Heart left ventricle (tissue), 16 donors: Measurements from ENCODE around the gene PKN2. TPM values are rescaled to one million over a fixed set of nuclear protein-coding genes. Genes with fewer than 3 reads are reported as not detected.

ENCODE experiments used
- ATAC-seq, 4 donors: fragments of 200-7000 bp; cut with Tn5 transposase; one replicate each; pipeline ENCODE4 v1.9.1; 2020 to 2022; ENCODE audit warnings: moderate library complexity in 4 of 4, mild to moderate bottlenecking in 3 of 4, moderate number of reproducible peaks in 1 of 4
- DNase-seq, 5 donors: peaks; one replicate each; pipeline ENCODE4 v3.0.0-alpha.2; 2020
- H3K27ac ChIP-seq, 12 donors: fragments of 200-600 bp; sonication (generic) in 4 of 12; one replicate each; pipeline versions ENCODE4 v1.5.0 to v1.8.0; 2016 to 2022; ENCODE audit warnings: mild to moderate bottlenecking in 2 of 12
- H3K27me3 ChIP-seq, 9 donors: fragments of 200-600 bp; sonication (generic) in 2 of 9; one replicate each; pipeline versions ENCODE4 v1.5.1 to v1.8.0; 2016 to 2022; ENCODE audit warnings: mild to moderate bottlenecking in 3 of 9
- H3K36me3 ChIP-seq, 9 donors: fragments of 200-600 bp; sonication (generic) in 2 of 9; one replicate each; pipeline versions ENCODE4 v1.5.0 to v1.8.0; 2018 to 2022; ENCODE audit warnings: mild to moderate bottlenecking in 2 of 9
- H3K4me1 ChIP-seq, 12 donors: fragments of 200-600 bp; sonication (generic) in 4 of 12; one replicate each; pipeline versions ENCODE4 v1.5.0 to v1.8.0; 2016 to 2022; ENCODE audit warnings: mild to moderate bottlenecking in 3 of 12
- H3K4me3 ChIP-seq, 12 donors: fragments of 200-600 bp; sonication (generic) in 4 of 12; one replicate each; pipeline versions ENCODE4 v1.5.0 to v1.8.0; 2017 to 2022; ENCODE audit warnings: mild to moderate bottlenecking in 9 of 12, moderate library complexity in 4 of 12
- H3K9me3 ChIP-seq, 12 donors: fragments of 200-600 bp; sonication (generic) in 4 of 12; one replicate each; pipeline versions ENCODE4 v1.5.0 to v1.8.0; 2016 to 2022; ENCODE audit warnings: mild to moderate bottlenecking in 1 of 12
- CTCF ChIP-seq, 12 donors: fragments of 200-600 bp; sonication (generic) in 4 of 12; IDR thresholded peaks; one replicate each; pipeline versions ENCODE4 v1.5.0 to v1.8.0; 2018 to 2022; ENCODE audit warnings: antibody characterized with exemption in 12 of 12, mild to moderate bottlenecking in 5 of 12
- POLR2A ChIP-seq, 2 donors: fragments of 450-650 bp; IDR thresholded peaks; one replicate each; pipeline ENCODE4 v1.6.1; 2017; ENCODE audit warnings: antibody characterized with exemption in 2 of 2, mild to moderate bottlenecking in 2 of 2, moderate library complexity in 2 of 2
- WGBS, 4 donors: extraction: QIAGEN DNeasy Blood & Tissue Kit in 2 of 4; methylation state at CpG; one replicate each; pipeline versions ENCODE4 v1.1.5 to v1.1.7; 2013 to 2018; 5-methylcytosine and 5-hydroxymethylcytosine counted together
- intact Hi-C, 10 donors: fragments of 100-400 bp; cut with DNase I; formaldehyde crosslinking; loops; one replicate each; pipeline versions ENCODE4 v1.11.1 to v1.14.2; 2022
- polyA plus RNA-seq, 2 donors: library from polyadenylated mRNA; stranded (reverse); fragments of 200-250 nt; gene quantifications; one replicate each; pipeline ENCODE4 v1.2.3, GENCODE V29; 2013
- total RNA-seq, 9 donors: library from RNA; depleted of rRNA in 2 of 9; stranded (reverse); fragments of >200 nt in 2 of 9; fragmentation: NEBNext Ultra II Directional in 3 of 9; extraction: Animal tissue kit (Norgen Biotek cat#: 25700) in 3 of 9; gene quantifications; one replicate each; pipeline versions ENCODE4 v1.1.0 to v1.2.4, GENCODE V29; 2016 to 2023
- donor health status: ischemic (EF 13 %, LVEDD 7.1; RV severe dilation, severe dysfunction).
- donor health status: healthy with polysubstance abuse.
- donor health status: DM: no; HTN: yes; CAD: no.
- donor health status: DM: no; HTN: no; CAD: no.
- donor health status: ischemic (EF 25% LVEDD 6.9; RV normal size, moderate dysfunction).
- donor health status: ischemic (EF 25% LVEDD 5.7; RV mildly dilated, moderate dysfunction).
- donor health status: healthy.
- donor health status: DM: yes; HTN: yes; CAD: no.
- donor health status: ischemic (EF 35%, LVEDD 5.7; RV mildly dilated, moderate dysfunction).
- donor health status: nonischemic (EF 11% LVEDD 7.7; RV severe dilation, severe dysfunction).
- donor health status: DM: yes; HTN: yes; CAD: no.
- donor health status: PGD.
- donor health status: ischemic (EF 29% LVEDD 5.4; RV normal size, mild dysfunction).
- donor health status: nonischemic (EF 23%, LVEDD 6.1; RV moderate dilation, normal function).

Gene PKN2
- total and polyA plus RNA-seq, 11 donors: 7.3 to 43.8 (median 30.9) TPM

GRCh38 chr1:88649932-88650331 lies 34.1 kb upstream of the PKN2 start:
- Histone ChIP-seq H3K27ac (no peak overlapping the region), H3K4me3 (no peak overlapping the region), H3K9me3 (no peaks in the 10 kb centered on the region), H3K36me3 (no peaks in the 10 kb centered on the region), H3K4me1 (no peaks in the 10 kb centered on the region), H3K27me3 (no peaks in the 10 kb centered on the region)
- TF ChIP-seq POLR2A (IDR thresholded peaks at IDR 0.05) (no peak), CTCF (IDR thresholded peaks at IDR 0.05) (no peak)
- WGBS, 4 donors: 88 to 93% (median 91%) methylated on average over 1 of the region's 1 CpG
- intact Hi-C loops: loop anchor here in 2 of 10 donors (2.0 to 10.0 kb wide), 2 partner anchors 59 to 145 kb away; no protein-coding TSS in a partner anchor
- DNase-seq (no peak), ATAC-seq (no peak)

- intact Hi-C loops: loop anchor here in 2 of 10 donors (2.0 to 10.0 kb wide), 2 partner anchors 58 to 144 kb away; no protein-coding TSS in a partner anchor
- no peak for ATAC-seq
- no peak for DNase-seq
Measured at GRCh38 chr1:88650676-88651418, 33.2 kb upstream of the PKN2 start.

GRCh38 chr1:88655140-88655539 lies 28.9 kb upstream of the PKN2 start:
- Histone ChIP-seq H3K27me3 (no peaks in the 10 kb centered on the region), H3K27ac (no peak overlapping the region), H3K4me3 (no peak overlapping the region), H3K9me3 (no peaks in the 10 kb centered on the region), H3K36me3 (no peaks in the 10 kb centered on the region), H3K4me1 (no peaks in the 10 kb centered on the region)
- intact Hi-C loops: loop anchor here in 9 of 10 donors (1.0 to 10.0 kb wide), 4 partner anchors 29 to 222 kb away; partner anchors contain the start of gene PKN2 (in 1 of the 9)
- no peak for DNase-seq
- no peak for TF ChIP-seq POLR2A (IDR thresholded peaks at IDR 0.05)
- no peak for TF ChIP-seq CTCF (IDR thresholded peaks at IDR 0.05)
- ATAC-seq: no peak
- WGBS, 4 donors: 17 to 36% (median 32%) methylated on average over 1 of the region's 1 CpG

More at GRCh38 chr1:88650676-88651418, 33.2 kb upstream of the PKN2 start:
- no peak for TF ChIP-seq CTCF (IDR thresholded peaks at IDR 0.05)
- no peak for TF ChIP-seq POLR2A (IDR thresholded peaks at IDR 0.05)
- Histone ChIP-seq H3K27me3 (no peaks in the 10 kb centered on the region), H3K27ac (no peak overlapping the region), H3K36me3 (no peaks in the 10 kb centered on the region), H3K4me3 (no peak overlapping the region), H3K4me1 (no peaks in the 10 kb centered on the region), H3K9me3 (no peaks in the 10 kb centered on the region)
- WGBS, 4 donors: 66 to 77% (median 71%) methylated on average over 6 of the region's 6 CpGs

GRCh38 chr1:88655685-88656299 lies 28.3 kb upstream of the PKN2 start:
- ATAC-seq (no peak), DNase-seq (no peak)
- H3K4me1 ChIP-seq: peaks cover 0 to under 1% (median 0%) of the 10 kb centered on the region in 12 donors
- H3K36me3 ChIP-seq: no peaks in the 10 kb centered on the region
- H3K9me3 ChIP-seq: no peaks in the 10 kb centered on the region
- TF ChIP-seq POLR2A (IDR thresholded peaks at IDR 0.05) (no peak), CTCF (IDR thresholded peaks at IDR 0.05) (peak; percentile 55 to 75 (median 70))
- no peak overlapping the region for H3K27ac ChIP-seq
- intact Hi-C loops: loop anchor here in 9 of 10 donors (1.0 to 10.0 kb wide), 4 partner anchors 29 to 222 kb away; partner anchors contain the start of gene PKN2 (in 1 of the 9)
- 8 to 12% (median 10%) methylated on average over 3 of the region's 3 CpGs for WGBS, 4 donors
- no peaks in the 10 kb centered on the region for H3K27me3 ChIP-seq
- H3K4me3 ChIP-seq: no peak overlapping the region
